ENCODE measurements around the gene IGFL4.

IGFL4 gene

GRCh38 chr19:46060012-46060411 lies 19.2 kb upstream of the IGFL4 start:
- DNase-seq = no peak

DNA sequence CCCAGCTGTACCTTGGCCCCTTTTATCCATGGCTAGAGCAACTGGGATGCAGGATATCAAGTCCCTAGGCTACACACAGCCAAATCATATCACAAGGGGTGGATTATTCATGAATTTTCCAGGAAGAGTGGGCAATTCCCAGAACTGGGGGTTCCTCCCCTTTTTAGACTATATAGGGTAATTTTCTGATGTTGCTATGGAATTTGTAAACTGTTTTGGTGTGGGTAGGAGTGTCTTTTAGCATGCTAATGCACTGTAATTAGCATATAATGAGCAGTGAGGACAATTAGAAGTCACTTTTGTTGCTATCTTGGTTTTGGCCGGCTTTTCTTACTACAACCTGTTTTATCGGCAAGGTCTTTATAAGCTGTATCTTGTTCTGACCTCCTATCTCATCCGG lies 18.0 kb upstream of the IGFL4 start:
- DNase-seq = no peak

GRCh38 chr19:46056536-46056935 lies 15.7 kb upstream of the IGFL4 start:
- no peak for DNase-seq

GRCh38 chr19:46052896-46053295 lies 12.1 kb upstream of the IGFL4 start:
- DNase-seq = no peak

DNA sequence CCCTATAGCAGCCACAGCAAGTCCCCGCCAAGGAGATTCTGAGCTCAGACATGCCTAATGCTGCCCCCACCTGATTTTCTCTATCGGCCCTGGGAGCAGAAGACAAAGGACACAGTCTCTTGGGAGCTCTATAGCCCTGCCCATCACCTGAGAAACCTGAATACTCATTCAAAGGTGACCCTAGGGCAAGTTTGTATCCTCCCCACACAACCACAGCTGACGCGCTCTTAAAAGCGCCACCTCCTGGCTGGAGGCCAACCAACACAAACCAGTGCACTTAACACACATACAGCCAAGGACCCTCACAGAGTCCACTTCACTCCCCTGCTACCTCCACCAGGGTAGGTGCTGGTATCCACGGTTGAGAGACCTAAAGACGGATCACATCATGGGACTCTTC lies 8.8 kb upstream of the IGFL4 start:
- DNase-seq = no peak

- no peak for DNase-seq
These were observed 2.7 kb upstream of the IGFL4 start for GRCh38 chr19:46043519-46043918.

DNA sequence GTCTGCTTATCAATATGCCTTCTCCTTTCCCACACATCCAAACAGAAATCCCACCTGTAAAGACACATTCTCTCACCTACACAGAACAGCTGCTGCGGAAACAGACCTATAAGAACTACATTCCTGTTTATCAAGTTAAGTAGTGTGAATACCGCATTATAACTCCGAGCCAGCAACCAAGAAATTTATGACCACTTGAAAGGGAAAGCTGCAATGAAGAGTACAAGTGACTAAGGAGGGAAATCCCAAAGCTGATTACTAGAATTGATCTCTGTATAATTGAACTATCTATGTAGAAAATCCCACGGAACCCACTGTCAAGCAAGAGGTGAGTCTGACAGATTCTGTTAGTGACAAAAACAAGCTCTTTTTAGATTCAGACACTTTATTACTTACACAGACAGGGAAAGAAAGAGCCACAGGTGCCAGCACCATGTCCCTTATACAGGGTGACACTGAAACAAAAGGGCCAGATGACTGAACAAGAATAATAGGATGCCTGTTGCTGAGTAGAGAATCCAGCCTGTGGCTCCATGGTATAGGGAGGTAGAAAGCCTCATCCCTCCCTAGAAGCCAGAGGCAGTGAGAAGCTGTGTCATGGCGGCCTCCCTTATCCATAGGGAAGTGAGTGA lies 1.6 kb upstream of the IGFL4 start:
- DNase-seq = no peak

GRCh38 chr19:46040125-46040524 lies 677 bp downstream of the IGFL4 start:
- DNase-seq = no peak

- no peak for DNase-seq
These were observed 4.1 kb downstream of the IGFL4 start for GRCh38 chr19:46036744-46037128.

GRCh38 chr19:46035986-46036743 lies 4.6 kb downstream of the IGFL4 start:
- DNase-seq = no peak

- no peak for DNase-seq
These were observed 5.3 kb downstream of the IGFL4 start for GRCh38 chr19:46035546-46035945.

GRCh38 chr19:46033401-46033800 lies 7.4 kb downstream of the IGFL4 start:
- no peak for DNase-seq

DNA sequence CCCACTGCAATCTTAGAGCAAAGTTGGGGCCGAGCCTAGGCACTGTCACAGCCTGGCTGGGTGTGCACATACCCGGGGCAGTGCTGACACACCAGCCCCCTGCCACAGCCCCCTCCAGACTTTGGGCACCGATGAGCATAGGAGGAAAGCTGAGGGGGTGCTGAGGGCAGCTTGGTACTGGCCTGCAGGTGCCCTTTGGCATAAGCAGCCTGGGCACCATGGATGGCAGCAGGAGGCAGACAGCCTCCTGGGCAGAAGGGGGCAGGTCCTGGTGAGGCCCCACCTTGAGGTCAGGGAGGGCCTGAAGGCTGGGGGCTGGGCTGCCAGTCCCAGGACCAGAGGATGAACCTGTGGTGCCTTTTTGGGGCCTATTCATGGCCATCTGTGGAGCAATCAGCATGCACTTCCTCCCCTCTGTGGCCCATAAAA lies 8.2 kb downstream of the IGFL4 start:
- no peak for DNase-seq

- no peak for DNase-seq
These were observed 8.8 kb downstream of the IGFL4 start for GRCh38 chr19:46031781-46032596.

DNA sequence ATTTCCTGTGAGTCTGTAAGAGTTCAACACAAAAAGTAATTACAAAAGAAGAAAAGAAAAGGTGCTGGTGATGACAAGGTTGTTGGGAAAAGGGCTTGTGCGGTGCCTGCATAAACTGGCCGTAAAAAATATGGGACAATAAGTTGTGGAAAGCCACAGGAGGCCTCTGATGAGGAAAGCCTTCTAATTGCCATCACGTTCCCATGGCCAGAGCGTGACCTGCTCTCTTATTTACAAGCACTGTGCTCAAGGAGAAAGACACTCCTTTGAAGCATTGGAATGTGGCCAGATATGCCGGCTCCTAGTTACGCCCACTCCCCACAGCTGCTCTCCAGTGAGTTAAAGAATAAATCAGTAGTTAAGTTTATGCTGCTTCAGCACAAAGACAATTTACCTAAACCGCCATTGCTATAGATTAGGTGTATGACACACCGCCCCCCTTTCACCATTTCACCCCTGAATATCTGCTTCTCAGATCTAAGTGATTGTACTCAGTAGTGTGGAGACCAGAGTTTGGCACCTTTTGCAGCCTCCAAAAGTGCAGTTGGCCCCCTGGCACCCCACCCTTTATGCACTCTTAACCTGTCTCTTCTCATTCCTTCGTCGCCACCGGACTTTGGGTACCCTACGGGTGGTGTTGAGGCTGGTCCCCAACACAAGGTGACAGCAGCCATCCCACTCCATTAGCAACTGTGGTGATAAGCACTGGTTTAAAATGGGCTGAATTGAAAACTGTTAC lies 9.8 kb downstream of the IGFL4 start:
- DNase-seq = no peak

- DNase-seq = no peak
These were observed 15.0 kb downstream of the IGFL4 start for GRCh38 chr19:46025835-46026234.

- DNase-seq = no peak
These were observed 17.5 kb downstream of the IGFL4 start for GRCh38 chr19:46023311-46023779.

- DNase-seq = no peak
These were observed 18.1 kb downstream of the IGFL4 start, which contains the start of gene PGLYRP1 for GRCh38 chr19:46022431-46023310. Gene PGLYRP1 (minus strand): TSS chr19:46023053. CDS start chr19:46023021, 32 bp downstream.

- no peak for DNase-seq
These were observed 18.8 kb downstream of the IGFL4 start for GRCh38 chr19:46022061-46022430.

- no peak for DNase-seq
These were observed 19.2 kb downstream of the IGFL4 start for GRCh38 chr19:46021531-46022041.

- no peak for DNase-seq
These were observed 20.0 kb downstream of the IGFL4 start for GRCh38 chr19:46020819-46021125.

GRCh38 chr19:46019270-46019669 lies 21.5 kb downstream of the IGFL4 start:
- DNase-seq = no peak
